Smooth muscle cell (in vitro differentiated cells): ENCODE data around the gene CORO6. TPM values are rescaled to one million over a fixed set of nuclear protein-coding genes. Genes with fewer than 3 reads are reported as not detected.

Experiments
- DNase-seq: peaks from one replicate; lab custom pipeline; 2025; ENCODE audit not compliant: unreplicated experiment; lab: John Stamatoyannopoulos, UW
- H2AFZ ChIP-seq: fragments of 200-600 bp; sonication (generic); 2 replicates; pipeline ENCODE4 v1.6.0; 2016; ENCODE audit warnings: antibody characterized with exemption, low read depth, mild to moderate bottlenecking
- H3F3A ChIP-seq: fragments of 200-600 bp; sonication (generic); 2 replicates; pipeline ENCODE4 v1.6.0; 2017; ENCODE audit warnings: antibody characterized with exemption, low read depth
- H3K27ac ChIP-seq: fragments of 200-600 bp; sonication (generic); 2 replicates; pipeline ENCODE4 v1.5.1; 2016; ENCODE audit warnings: low read depth, mild to moderate bottlenecking
- H3K27me3 ChIP-seq: fragments of 200-600 bp; sonication (generic); 2 replicates; pipeline ENCODE4 v1.6.1; 2016; ENCODE audit warnings: low read depth, mild to moderate bottlenecking
- H3K36me3 ChIP-seq: fragments of 200-600 bp; sonication (generic); 2 replicates; pipeline ENCODE4 v1.5.1; 2016; ENCODE audit warnings: low read depth
- H3K4me1 ChIP-seq: fragments of 200-600 bp; sonication (generic); 2 replicates; pipeline ENCODE4 v1.5.1; 2016; ENCODE audit warnings: low read depth
- H3K4me2 ChIP-seq: fragments of 200-600 bp; sonication (generic); 2 replicates; pipeline ENCODE4 v1.6.0; 2016; ENCODE audit warnings: mild to moderate bottlenecking
- H3K4me3 ChIP-seq: fragments of 200-600 bp; sonication (generic); 2 replicates; pipeline ENCODE4 v1.5.1; 2016; ENCODE audit warnings: mild to moderate bottlenecking
- H3K79me2 ChIP-seq: fragments of 200-600 bp; sonication (generic); 2 replicates; pipeline ENCODE4 v1.6.0; 2016; ENCODE audit warnings: low read depth, mild to moderate bottlenecking
- H3K9ac ChIP-seq: fragments of 200-600 bp; sonication (generic); 2 replicates; pipeline ENCODE4 v1.6.0; 2016; ENCODE audit warnings: low read depth
- H3K9me3 ChIP-seq: fragments of 200-600 bp; sonication (generic); replicated peaks from 2 replicates; pipeline ENCODE4 v1.5.1; 2016; ENCODE audit warnings: low read depth
- H4K20me1 ChIP-seq: fragments of 200-600 bp; sonication (generic); 2 replicates; pipeline ENCODE4 v1.6.0; 2016; ENCODE audit warnings: low read depth
- WGBS: methylation state at CpG from one replicate; pipeline ENCODE4 v1.1.7; 2016; ENCODE audit warnings: low lambda C conversion rate; 5-methylcytosine and 5-hydroxymethylcytosine counted together
- polyA plus RNA-seq: library from polyadenylated mRNA; unstranded; fragments of >200 nt; fragmentation: Nextera tagmentation; extraction: Ambion mirVana; gene quantifications from 2 replicates; pipeline ENCODE4 v1.2.1, GENCODE V29; 2016
- total RNA-seq: library from RNA; depleted of rRNA; stranded (reverse); fragments of >200 nt; gene quantifications from 2 replicates; pipeline ENCODE4 v1.2.3, GENCODE V29; 2014
- TF ChIP-seq, protein P1 (sequence below): fragments of 200-600 bp; sonication (generic); IDR thresholded peaks from 2 replicates; pipeline ENCODE4 v1.5.1; 2017; ENCODE audit warnings: borderline replicate concordance, mild to moderate bottlenecking, antibody characterized with exemption; ENCODE audit not compliant: insufficient read depth, poor library complexity, severe bottlenecking

CORO6 gene
- total and polyA plus RNA-seq, 2 experiments from 2014 or later: 2.4 TPM

DNA sequence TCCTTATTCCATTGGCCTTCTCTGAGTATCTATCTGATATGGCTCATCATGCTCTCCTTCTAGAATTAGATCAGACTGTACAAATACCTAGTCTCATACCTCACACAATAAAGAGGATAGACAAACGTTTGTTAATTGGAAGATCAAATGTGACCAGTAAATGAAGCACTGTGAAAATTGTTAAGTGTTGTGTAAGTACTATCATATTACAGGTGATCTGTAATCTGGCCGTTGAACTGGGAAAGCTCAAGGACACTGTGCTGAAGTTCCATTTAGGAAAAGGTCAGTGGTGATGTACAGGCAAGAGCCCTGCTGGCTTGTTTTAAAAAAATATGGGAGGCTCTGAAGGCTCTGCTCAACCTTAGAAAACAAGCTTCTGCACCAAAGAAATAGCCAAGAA is 38.5 kb upstream of the CORO6 start:
- Histone ChIP-seq H3K27me3 (no peaks in the 10 kb centered on the region), H3K9ac (no peak overlapping the region), H3K4me2 (no peak overlapping the region), H3K4me1 (peaks cover 17% of the 10 kb centered on the region), H4K20me1 (no peaks in the 10 kb centered on the region), H3F3A (peaks cover 10% of the 10 kb centered on the region), H3K27ac (no peak overlapping the region), H2AFZ (no peak overlapping the region), H3K4me3 (no peak overlapping the region), H3K79me2 (no peaks in the 10 kb centered on the region), H3K9me3 (no peaks in the 10 kb centered on the region), H3K36me3 (no peaks in the 10 kb centered on the region)
- no peak for DNase-seq
- 90% methylated on average over 2 of the region's 2 CpGs for WGBS
- TF ChIP-seq, protein P1, sequence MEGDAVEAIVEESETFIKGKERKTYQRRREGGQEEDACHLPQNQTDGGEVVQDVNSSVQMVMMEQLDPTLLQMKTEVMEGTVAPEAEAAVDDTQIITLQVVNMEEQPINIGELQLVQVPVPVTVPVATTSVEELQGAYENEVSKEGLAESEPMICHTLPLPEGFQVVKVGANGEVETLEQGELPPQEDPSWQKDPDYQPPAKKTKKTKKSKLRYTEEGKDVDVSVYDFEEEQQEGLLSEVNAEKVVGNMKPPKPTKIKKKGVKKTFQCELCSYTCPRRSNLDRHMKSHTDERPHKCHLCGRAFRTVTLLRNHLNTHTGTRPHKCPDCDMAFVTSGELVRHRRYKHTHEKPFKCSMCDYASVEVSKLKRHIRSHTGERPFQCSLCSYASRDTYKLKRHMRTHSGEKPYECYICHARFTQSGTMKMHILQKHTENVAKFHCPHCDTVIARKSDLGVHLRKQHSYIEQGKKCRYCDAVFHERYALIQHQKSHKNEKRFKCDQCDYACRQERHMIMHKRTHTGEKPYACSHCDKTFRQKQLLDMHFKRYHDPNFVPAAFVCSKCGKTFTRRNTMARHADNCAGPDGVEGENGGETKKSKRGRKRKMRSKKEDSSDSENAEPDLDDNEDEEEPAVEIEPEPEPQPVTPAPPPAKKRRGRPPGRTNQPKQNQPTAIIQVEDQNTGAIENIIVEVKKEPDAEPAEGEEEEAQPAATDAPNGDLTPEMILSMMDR: no peak

DNA sequence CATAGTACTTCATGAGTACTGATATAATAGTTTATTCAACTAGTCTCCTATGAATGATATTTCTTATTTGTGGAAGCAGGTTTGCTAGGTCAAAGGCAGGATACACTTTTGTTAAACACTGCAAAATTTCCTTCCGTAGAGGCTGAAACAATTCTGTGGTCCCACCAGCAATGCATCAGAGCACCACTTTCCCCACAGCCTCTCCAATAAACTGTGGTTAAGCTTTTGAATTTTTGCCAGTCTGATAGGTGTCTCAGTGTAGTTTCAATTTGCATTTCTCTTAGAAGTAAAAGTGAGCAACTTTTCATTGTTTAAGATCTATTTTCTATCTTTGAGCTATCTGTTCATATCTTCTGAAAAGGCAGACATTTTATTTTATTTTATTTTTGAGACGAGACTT is 36.4 kb upstream of the CORO6 start:
- Histone ChIP-seq H3K79me2 (no peaks in the 10 kb centered on the region), H4K20me1 (no peaks in the 10 kb centered on the region), H3K4me3 (no peak overlapping the region), H3F3A (peaks cover 10% of the 10 kb centered on the region), H3K4me2 (no peak overlapping the region), H3K4me1 (peaks cover 12% of the 10 kb centered on the region), H3K36me3 (no peaks in the 10 kb centered on the region), H2AFZ (no peak overlapping the region), H3K9me3 (no peaks in the 10 kb centered on the region), H3K27me3 (no peaks in the 10 kb centered on the region), H3K9ac (no peak overlapping the region), H3K27ac (no peak overlapping the region)
- TF ChIP-seq, protein P1: no peak
- no peak for DNase-seq
- 85% methylated on average over 2 of the region's 2 CpGs for WGBS

DNA sequence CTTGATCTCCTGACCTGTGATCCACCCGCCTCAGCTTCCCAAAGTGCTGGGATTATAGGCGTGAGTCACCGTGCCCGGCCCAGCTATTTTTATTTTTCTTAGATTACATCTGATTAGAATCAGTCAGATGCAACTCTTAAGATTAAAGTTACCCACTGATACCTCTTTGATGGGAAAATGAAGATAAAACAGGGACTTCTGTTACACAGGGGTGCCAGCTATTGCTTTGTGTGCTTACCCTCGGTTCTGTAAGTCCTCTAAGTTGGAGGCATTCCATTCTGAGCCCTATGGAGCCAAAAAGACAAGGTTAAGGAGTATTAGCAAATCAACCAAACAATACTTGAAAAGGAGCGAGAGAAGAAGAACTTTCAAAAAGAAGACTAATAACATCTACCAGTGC is 32.6 kb upstream of the CORO6 start:
- Histone ChIP-seq H3K4me2 (no peak overlapping the region), H3K79me2 (no peaks in the 10 kb centered on the region), H3K36me3 (no peaks in the 10 kb centered on the region), H2AFZ (no peak overlapping the region), H3K27me3 (no peaks in the 10 kb centered on the region), H3K9ac (no peak overlapping the region), H3K4me3 (no peak overlapping the region), H3K27ac (no peak overlapping the region), H3F3A (no peaks in the 10 kb centered on the region), H4K20me1 (no peaks in the 10 kb centered on the region), H3K9me3 (no peaks in the 10 kb centered on the region), H3K4me1 (no peaks in the 10 kb centered on the region)
- WGBS: 82% methylated on average over 6 of the region's 6 CpGs
- no peak for DNase-seq
- TF ChIP-seq, protein P1: no peak

DNA sequence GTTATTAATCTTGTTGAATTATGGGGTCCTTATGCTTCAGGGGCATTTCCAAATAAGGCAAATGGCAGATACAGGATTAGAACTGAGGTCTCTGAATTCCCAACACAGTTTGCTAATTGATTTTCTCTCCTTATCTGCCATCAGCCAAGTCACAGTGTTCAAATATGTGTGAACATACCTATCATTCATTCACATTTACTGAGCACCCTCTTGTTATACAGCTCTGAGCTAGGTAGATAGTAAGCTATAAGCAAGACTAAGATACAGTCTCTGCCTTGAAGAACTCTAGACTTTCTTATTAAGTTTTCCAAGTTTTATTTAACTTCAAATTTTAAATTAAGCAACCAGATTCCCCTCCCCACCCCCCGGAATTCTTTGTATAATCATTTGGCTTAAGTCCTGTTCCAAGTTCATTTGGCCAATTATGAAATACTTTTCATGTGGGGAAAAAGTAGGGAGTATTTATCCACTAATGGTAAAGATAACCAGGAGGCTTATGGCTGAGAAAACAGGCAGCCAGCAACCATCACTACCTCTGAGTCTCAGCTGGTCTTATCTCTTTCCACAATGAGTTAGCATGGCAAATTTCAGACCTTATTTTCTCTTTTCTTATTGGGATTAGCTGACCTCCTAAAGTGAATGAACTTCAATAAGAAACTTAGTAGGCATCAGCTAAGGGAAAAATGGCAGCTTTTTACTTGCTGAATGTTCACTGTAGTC is 31.4 kb upstream of the CORO6 start:
- H3F3A ChIP-seq: no peaks in the 10 kb centered on the region
- TF ChIP-seq, protein P1: no peak
- 88% methylated on average over 1 of the region's 1 CpG for WGBS
- no peaks in the 10 kb centered on the region for H3K27me3 ChIP-seq
- H3K4me1 ChIP-seq: no peaks in the 10 kb centered on the region
- H3K4me2 ChIP-seq: no peak overlapping the region
- H3K36me3 ChIP-seq: no peaks in the 10 kb centered on the region
- H2AFZ ChIP-seq: no peak overlapping the region
- H3K9me3 ChIP-seq: no peaks in the 10 kb centered on the region
- H3K9ac ChIP-seq: no peak overlapping the region
- no peak for DNase-seq
- H3K79me2 ChIP-seq: no peaks in the 10 kb centered on the region
- H4K20me1 ChIP-seq: no peaks in the 10 kb centered on the region
- no peak overlapping the region for H3K27ac ChIP-seq
- no peak overlapping the region for H3K4me3 ChIP-seq
